Measurements from ENCODE around the gene TREM1.

DNA sequence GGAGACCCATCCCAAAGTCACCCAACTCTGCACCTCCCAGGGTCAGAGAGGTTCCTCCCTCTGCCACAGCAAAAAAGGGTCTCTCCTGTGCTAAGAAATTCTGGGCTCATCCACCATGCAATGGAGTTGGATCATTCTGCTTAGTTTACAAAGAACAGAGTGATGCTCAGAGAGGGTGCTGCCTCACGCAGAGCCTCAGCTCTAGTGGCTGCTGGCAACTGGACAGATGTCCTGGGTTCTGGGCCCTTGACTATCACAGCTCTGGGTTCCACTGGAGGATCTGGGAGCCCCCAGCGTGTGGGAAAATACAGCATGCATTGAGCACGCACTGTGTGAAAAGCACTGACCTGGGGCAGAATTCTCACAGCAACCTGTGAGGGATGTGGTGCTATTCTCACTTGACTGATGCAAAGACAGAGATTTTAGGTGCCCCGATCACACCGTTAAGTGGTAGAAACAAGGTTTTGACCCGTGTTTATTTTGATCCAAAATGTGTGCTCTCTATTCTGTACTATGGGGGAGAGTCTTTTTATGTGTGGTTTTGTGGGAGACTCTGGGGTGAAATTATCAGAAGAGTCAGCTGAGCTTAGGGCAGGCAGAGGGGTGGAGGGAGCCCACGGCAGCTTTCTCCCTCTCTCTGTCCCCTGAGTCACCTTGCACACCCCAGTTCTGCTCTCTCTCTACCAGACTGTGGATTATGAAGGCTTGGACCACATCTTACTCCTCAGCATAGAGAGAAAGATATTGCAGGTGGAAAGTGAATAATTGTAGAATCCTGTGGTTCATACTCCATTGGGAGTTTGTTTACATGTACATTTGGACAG, 38.4 kb downstream of the TREM1 start:
- TF ChIP-seq, protein P1, sequence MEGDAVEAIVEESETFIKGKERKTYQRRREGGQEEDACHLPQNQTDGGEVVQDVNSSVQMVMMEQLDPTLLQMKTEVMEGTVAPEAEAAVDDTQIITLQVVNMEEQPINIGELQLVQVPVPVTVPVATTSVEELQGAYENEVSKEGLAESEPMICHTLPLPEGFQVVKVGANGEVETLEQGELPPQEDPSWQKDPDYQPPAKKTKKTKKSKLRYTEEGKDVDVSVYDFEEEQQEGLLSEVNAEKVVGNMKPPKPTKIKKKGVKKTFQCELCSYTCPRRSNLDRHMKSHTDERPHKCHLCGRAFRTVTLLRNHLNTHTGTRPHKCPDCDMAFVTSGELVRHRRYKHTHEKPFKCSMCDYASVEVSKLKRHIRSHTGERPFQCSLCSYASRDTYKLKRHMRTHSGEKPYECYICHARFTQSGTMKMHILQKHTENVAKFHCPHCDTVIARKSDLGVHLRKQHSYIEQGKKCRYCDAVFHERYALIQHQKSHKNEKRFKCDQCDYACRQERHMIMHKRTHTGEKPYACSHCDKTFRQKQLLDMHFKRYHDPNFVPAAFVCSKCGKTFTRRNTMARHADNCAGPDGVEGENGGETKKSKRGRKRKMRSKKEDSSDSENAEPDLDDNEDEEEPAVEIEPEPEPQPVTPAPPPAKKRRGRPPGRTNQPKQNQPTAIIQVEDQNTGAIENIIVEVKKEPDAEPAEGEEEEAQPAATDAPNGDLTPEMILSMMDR (IDR thresholded peaks at IDR 0.05; ENCODE audit: low read length), result no peak
- TF ChIP-seq EZH2 (IDR thresholded peaks at IDR 0.05; ENCODE audit: borderline replicate concordance, low read length), result no peak

All from OCI-LY1 (cell line).